Inflammatory macrophage treated with lipopolysaccharide for 4 hours (primary cell): ENCODE results near the gene NAV2.

Source experiments
- DNase-seq: peaks from one replicate; pipeline ENCODE4 v3.0.0-alpha.2; 2020

The NAV2 gene

DNA sequence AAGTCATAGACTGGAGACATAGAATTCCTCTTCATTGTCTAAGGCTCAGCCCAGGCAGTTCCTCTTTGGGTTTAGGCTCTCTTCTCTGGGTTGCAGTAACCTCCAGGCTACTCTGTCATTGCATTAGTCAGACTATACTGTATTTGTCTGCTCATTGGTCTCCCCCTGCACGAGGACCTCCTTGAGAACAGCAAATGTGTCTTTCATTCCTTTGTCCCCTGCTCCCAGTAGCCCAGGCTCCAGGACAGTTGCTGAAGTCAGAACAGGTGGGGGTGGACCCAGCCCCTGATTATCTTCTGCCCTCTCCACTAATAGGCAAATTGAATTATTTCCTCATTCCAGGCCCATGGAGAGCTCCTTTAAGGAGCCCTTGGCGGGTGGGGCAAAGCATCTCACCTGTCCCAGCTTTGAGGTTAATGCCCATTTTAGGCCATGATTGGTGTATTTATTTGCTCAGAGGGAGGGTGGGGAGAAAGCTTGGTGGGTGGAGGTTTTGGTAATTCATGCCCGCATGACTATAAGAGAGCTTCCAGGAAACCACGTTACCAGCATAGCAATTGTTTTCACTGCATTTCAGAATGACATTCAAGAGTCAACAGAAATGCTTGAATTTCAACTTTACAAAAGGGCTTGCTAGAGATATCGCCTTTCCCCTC is 40.9 kb downstream of the NAV2 start:
- DNase-seq, result no peak

GRCh38 chr11:19756675-19757475 is 44.2 kb downstream of the NAV2 start:
- DNase-seq, result no peak

DNA sequence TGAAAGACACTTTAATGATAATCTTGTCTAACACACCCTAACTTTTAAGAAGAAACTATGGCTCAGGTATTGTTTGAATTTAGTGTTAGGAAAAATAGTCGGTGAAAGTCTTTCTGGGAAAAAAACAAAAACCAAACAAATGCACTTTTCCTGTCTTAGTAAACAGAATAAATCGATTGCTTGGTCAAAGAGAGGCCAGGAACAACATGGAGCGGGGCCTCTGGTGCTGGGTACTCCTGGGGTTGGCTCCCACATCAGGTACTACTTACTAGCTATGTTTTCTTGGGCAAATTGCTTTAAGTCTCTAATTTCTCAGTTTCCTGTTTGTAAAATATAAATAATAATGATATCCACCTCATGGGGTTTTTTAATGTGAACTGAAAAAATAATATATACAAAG is 46.8 kb downstream of the NAV2 start:
- no peak for DNase-seq

DNA sequence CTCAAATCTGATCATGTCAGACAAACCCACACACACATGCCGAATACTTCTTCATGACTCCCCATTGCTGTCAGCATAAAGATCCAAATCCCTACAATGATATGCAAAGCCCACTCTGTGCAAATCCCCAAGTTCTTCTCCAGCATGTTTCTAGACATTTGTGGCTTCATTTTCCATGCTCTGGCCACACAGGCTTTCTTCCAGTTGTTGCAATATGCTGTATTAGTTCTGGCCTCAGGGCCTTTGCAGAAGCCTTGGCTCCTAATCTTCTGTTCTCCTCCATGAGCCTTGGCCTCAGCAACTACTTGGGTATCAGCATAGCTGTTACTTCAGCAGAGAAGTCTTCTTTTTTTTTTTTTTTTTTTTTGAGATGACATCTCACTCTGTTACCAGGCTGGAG is 49.6 kb downstream of the NAV2 start:
- DNase-seq, result no peak

- no peak for DNase-seq
Observed at GRCh38 chr11:19763330-19763729, 50.7 kb downstream of the NAV2 start.

- no peak for DNase-seq
Observed at GRCh38 chr11:19766206-19766605, 53.6 kb downstream of the NAV2 start.

DNA sequence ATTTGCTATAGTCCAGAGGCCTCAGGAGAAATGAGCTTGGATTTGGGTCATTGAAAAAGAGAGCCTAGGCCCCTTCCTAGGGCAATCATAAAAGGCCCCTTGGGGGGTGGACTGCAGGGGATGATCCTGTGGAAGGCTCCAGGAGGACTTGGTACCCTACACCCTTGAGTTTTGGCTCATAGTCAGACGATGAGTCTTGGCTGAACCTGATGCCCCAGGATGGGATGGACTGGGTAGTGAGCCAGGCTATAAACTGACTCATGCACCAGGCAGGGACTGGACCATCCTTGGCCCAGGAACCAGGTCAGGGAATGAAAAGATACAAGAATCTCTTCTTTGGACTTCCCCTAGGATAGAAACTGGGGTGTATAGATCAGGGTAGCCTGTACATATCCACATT is 54.2 kb downstream of the NAV2 start:
- no peak for DNase-seq

DNA sequence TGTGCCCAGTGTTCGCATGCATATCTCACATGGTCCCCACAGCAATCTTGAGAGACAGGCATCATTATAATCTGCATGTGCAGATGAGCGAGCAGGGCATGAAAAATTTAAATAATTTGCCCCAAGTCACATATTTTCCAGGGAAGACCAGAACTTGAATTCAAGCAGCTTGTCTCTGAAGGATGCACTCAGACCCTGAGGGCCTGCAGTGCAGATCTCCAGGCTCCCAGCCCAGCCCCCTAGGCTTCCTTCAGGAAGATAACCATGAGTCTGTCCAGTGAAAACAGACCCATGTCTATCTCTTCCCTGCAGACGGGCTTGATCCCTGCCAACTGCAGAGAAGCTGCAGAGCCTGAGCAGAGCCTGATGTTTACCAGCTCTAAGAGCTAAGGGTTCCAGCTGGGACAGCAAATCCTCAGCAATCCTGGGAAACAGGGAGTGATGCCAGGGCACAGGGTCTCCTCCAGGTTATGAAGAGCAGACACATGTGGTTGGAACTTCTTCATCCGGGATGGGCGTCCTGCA is 55.1 kb downstream of the NAV2 start:
- no peak for DNase-seq

GRCh38 chr11:19768197-19768596 is 55.6 kb downstream of the NAV2 start:
- DNase-seq, result no peak

- no peak for DNase-seq
Observed at GRCh38 chr11:19768815-19769214, 56.2 kb downstream of the NAV2 start.

DNA sequence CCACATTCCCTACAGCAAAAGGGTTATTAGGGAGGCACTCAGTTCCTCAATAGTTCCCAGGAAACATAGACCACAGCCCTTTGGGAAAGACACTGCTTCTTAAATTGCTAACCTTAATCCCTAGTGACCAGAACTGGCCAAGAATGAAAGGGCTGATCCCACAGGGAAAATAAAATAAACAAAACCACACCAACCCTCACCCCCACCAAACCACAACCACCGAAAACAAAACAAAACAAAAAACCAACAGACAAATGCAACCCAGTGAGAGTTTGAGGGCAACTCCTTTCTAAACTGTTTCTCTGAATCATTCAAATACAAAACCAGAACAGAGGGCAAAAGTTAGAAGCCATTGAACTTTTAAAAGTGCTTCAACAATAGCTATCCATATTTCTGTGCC is 57.2 kb downstream of the NAV2 start:
- DNase-seq, result no peak

- DNase-seq, result no peak
Observed at GRCh38 chr11:19770277-19770676, 57.6 kb downstream of the NAV2 start.

- no peak for DNase-seq
Observed at GRCh38 chr11:19771463-19771862, 58.8 kb downstream of the NAV2 start.

GRCh38 chr11:19772480-19772879 is 59.8 kb downstream of the NAV2 start:
- DNase-seq, result no peak

- no peak for DNase-seq
Observed at GRCh38 chr11:19774329-19774728, 61.7 kb downstream of the NAV2 start.

DNA sequence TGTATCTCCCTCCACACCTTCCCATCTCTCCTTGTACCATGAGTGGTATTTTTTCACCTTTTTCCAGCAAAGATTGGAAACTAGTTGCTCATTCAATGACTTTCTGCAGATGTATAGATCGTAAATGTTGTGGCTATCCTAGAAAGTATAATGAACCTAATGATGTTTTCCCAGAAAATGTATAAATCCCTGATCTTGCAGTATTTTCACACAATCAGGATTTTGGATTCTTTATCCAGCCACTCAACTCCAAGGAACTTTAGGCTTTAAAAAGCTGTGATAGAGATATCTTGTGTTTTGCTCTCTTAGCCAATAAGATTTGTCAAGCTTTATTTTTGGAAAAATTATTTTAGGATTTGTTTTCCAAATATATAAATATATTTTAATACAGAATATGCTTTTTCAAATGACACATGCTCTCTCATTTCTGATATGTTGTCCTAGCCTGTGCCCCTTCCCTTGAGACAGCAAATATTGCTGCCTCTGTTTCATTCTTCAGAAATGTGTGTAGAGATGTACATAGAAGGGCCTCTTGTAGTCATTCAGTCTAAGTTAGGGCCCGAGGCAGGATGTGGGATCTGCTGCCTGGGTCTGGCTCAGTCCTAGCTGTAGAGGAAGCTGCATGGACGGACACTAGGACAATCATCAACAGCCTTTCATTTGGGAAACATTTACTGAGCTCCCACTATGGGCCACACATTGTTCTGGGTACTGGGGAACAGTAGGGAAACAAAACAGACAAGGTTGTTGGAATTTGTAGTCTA is 62.4 kb downstream of the NAV2 start:
- DNase-seq, result no peak

- no peak for DNase-seq
Observed at GRCh38 chr11:19775622-19776021, 63.0 kb downstream of the NAV2 start.

- no peak for DNase-seq
Observed at GRCh38 chr11:19777039-19777376, 64.4 kb downstream of the NAV2 start.

GRCh38 chr11:19777377-19778102 is 64.9 kb downstream of the NAV2 start:
- DNase-seq, result no peak

GRCh38 chr11:19779740-19780139 is 67.1 kb downstream of the NAV2 start:
- no peak for DNase-seq

GRCh38 chr11:19781351-19781750 is 68.7 kb downstream of the NAV2 start:
- DNase-seq, result no peak

DNA sequence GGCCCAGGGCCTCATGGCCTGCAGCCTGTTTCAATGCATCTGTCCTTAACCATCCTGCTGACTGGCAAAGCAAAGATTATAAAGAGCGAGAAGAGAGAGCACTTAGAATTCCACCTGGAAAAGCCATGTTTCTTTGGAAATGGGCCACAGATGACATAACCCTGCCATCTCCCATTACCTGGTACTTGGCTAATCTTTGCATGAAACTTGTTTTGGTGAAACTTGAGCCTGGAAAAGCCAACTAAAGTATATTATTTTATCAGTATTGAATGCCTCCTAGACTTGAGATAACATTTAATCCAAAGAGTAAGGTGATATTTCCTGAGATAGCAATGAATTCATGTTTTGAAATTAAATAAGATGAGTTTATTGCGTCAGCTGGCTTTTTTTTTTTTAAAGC is 72.6 kb downstream of the NAV2 start:
- no peak for DNase-seq

GRCh38 chr11:19786644-19787043 is 74.0 kb downstream of the NAV2 start:
- no peak for DNase-seq
